ENCODE results near the gene TMEM119.

The TMEM119 gene

GRCh38 chr12:108614639-108615038 is 16.8 kb upstream of the TMEM119 start:
- no peak for DNase-seq

DNA sequence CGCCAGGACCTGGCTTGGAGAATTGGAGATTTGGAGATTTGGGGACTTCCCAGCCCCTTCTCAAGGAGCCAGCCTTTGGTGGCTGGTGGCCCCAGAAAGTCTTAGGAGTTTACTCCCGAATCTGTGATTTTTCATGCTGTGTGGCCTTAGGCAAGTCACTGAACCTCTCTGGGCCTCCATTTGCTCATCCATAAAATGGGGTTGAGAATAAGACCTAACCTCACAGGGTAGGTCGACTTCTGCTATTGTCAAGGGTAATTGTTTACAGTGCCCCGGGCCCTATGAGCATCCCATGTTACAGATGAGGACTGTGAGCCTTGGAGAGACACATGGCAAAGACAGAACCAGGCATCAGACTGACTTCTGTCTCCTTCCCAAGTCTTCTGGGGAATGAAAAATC is 16.2 kb upstream of the TMEM119 start:
- no peak for DNase-seq

- DNase-seq: no peak
Measured at GRCh38 chr12:108613548-108613947, 15.7 kb upstream of the TMEM119 start.

DNA sequence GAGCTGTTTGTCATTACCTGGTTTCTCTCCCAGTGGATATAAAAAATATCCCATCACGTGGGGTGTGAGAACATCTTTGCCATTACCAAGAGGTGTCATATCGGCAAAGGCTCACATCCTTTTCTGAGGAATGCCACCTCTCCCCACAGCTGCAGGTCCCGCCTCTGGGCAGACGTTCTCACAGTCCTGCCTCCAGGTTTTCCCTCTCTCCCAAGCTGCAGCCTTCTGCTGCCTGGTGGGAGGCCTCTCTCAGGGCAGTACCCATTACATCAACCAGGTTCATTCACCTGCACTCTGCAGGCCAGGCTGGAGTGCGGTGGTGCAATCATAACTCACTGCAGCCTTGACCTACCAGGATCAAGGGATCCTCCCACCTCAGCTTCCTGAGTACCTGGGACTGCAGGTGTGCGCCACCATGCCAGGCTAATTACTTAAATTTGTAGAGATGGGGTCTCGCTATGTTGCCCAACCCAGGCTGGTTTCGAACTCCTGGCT is 15.0 kb upstream of the TMEM119 start:
- DNase-seq: no peak

- DNase-seq: peak; percentile 79 to 81
Measured at GRCh38 chr12:108611884-108612415, 14.1 kb upstream of the TMEM119 start.

GRCh38 chr12:108610856-108611605 is 13.1 kb upstream of the TMEM119 start:
- DNase-seq: no peak

DNA sequence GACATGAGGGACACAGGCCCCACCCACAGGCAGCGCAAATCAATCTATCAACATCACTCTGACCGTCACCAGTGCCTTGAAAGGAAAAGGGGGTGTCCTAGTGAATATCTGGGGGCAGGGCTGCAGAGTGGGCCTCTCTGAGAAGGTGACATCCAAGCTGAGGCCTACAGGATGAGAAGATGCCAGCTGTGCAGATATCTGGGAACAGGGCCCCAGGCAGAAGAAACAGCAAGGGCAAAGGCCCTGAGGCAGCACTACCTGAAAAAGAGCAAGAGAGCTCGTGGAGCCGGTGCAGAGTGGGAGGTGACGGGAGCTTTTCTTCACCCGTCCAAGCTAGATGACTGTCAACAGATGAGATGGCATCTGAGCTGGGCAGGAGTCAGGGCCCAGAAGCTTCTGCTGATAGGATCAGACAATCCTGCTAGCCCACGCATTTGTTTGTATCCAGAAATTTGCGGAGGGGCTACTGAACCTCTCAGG is 12.5 kb upstream of the TMEM119 start:
- no peak for DNase-seq

GRCh38 chr12:108609537-108610335 is 11.9 kb upstream of the TMEM119 start:
- DNase-seq: no peak

DNA sequence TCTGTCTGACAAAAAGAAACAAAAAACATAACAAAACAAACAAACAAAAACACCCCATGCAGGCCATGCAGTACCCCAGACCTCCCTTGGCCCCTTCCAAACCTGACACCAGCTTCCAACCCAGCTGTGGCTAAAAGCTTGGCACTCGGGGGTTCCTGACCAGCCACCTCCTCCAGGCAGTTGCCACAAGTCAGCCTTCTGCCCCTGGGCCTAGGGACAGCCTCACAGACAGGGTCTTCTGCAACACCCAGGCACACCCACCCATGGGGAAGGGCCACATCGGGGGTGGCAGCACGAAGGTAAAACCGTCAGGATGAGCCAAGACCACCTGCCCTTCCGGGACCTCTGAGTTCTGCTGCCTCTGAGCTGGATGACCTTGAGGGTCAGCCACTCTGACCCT is 10.7 kb upstream of the TMEM119 start:
- no peak for DNase-seq

GRCh38 chr12:108607981-108608600 is 10.2 kb upstream of the TMEM119 start:
- DNase-seq: no peak

GRCh38 chr12:108606492-108606891 is 8.6 kb upstream of the TMEM119 start:
- no peak for DNase-seq

GRCh38 chr12:108605690-108606406 is 8.0 kb upstream of the TMEM119 start:
- DNase-seq: no peak

DNA sequence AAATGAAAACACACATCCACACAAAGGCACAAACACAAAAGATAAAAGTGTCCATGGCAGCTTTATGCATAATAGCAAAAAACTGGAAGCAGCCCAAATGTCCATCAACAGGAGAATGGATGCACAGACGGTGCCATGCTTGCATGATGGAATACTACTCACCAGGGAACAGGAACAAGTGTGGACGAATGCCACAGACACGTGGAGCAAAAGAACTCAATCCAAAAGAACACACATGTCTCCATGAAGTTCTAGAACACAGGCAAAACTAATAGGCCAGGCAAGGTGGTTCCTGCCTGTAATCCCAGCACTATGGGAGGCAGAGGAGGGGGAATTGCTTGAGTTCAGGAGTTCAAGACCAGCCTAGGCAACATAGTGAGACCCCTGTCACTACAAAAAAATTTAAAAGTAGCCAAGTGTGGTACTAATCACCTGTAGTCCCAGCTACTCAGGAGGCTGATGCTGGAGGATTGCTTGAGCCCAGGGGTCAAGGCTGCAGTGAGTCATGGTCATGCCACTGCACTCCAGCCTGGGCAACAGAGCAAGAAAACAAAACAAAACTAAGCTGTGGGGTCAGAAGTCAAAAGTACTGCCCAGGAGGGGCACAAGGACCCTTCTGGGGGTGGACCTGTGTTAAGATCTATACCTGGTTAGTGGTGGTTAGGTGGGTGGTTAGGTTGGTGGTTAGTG is 7.3 kb upstream of the TMEM119 start:
- no peak for DNase-seq

DNA sequence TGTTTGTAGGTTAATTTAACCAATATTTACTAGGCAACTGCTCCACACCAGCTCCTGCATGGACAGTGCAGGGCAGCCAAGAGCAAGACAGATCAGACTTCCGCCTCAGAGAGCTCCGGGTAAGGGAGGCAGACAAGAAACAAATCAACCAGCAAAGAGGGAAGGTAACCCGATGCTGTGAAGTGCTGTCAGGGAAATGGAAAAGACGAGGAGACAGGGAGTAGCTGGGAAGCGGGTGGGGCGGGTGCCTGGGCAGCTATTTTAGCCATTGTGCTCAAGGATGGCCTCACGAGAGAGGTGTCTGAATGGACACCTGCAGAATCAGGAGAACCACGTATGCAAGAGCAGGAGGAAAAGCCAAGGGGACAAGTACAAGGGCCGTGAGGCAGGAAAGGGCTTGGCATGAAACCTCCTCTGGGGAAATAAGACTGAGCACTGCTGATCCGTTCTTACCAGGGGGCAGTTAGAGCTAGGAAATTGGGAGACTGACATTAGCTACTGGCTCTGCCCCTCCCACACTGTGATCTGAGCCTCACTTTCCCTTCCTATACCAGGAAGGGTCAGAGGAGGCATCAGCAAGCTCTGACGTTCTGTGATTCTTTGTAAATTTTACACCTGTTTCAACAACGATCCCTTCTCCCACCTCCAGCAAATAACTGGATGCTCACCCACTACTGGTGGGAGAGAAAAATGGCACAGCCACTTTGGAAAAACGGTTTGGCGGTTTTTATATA is 6.5 kb upstream of the TMEM119 start:
- no peak for DNase-seq

GRCh38 chr12:108603743-108604142 is 5.9 kb upstream of the TMEM119 start:
- DNase-seq: no peak

DNA sequence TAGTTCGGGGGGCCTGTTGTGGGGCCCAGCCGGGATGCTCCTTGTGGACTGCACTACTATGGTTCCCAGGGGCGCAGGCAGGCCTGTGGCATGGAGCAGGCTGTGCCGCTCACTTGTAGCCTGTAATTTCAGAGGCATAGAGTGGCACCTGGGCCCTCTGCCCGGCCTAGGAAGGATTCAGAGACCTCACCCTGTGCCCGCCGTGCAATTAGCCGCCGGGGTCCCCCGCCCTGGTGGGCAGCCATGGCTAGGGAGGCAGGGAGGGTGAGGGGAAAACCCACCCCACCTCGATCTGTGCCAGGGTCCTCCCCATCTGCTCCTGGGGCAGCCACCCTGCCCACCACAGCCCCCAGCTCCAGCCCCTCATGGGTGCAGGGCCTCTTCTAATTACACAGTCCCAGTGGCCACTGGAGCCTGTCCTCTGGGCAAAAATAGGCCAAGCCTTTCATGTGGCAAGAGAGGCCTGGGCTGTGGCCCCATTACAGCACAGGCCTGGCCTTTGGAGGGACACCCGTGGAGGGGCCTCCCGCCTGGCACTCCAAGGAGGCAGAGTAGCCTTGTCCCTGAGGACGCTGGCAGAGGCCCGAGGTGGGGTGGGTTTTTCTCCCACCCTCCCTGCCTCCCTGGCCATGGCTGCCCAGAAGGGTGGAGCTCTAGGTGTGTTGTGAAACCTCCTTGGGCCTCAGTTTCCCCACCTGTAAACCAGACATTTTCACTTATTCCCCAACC is 5.3 kb upstream of the TMEM119 start:
- no peak for DNase-seq

DNA sequence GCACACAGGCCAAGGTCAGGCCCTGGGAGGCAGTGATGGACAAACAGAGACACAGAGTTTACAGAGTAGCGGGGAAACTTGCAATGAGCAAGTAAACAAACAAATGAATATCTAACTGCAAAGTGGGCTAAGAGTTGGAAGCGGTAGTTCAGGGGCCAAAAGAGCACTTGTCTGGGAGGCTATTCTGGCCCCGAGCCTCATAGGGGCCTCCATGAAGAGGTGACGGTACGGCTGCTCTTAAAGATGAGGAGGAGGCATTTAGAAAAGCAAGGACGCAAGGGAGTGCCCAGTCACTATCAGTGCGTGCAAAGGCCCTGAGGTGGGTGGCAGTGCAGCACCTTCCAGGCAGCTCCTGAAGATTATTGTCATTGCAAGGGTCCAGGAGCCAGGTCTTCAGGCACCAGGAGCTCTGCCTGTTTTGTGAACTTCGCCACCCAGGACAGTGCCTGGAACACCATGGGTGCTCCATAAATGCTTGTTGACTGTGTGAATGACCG is 4.4 kb upstream of the TMEM119 start:
- no peak for DNase-seq

DNA sequence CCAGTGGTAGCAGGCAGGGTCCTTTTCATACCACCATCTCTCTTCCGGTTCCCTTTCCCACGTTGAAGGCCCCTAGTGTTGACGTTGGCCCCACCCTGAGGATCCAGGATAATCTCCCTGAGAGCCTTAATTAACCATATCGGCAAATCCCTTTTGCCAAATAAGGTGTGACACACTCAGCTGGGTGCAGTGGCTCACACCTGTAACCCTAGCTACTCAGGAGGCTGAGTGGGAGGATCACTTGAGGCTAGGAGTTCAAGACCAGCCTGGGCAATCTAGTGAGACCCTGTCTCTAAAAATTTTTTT is 2.8 kb upstream of the TMEM119 start:
- DNase-seq: no peak

DNA sequence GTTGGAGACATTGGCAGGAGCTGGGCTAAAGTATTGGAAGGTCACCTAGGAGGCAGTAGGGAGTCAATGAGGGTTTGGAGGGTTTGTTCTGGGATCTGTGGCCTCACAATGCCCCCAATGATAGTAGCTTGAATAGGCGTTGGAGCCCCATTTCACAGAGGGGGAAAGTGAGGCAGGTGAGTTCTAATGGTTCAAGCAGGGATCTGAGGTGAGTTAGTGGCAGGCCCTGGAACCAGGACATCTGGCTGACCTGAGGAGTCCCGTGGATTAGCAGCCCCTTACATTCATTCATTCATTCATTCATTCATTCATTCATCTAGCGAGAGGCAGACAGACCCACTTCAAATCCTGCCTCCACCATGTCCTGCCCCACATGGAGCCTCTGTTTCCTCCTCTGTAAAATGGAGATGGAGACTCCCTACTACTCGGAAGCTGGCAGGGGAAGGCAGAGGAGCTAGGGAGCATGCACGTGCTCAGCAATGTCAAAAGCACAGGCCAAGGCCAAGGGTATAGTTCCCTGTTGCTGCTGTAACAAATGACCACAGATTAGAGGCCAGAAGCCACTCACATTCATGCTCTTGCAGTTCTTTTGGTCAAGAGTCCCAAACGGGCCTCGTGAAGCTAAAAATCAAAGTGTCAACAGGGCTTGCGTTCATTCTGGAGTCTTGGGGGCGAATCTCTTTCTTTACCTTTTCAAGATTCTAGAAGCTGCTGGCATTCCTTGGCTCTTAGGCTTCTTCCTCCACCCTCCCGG is 2.2 kb upstream of the TMEM119 start:
- no peak for DNase-seq

GRCh38 chr12:108599541-108599940 is 1.7 kb upstream of the TMEM119 start:
- DNase-seq: no peak
